ENCODE data around the gene ZBTB16. TPM values are rescaled to one million over a fixed set of nuclear protein-coding genes. Genes with fewer than 3 reads are reported as not detected.

The ZBTB16 gene
- polyA plus RNA-seq, 1 donor (not counting 4 experiments of a cell fraction or from before 2014, with no cell fraction given), result 0.18 TPM

DNA sequence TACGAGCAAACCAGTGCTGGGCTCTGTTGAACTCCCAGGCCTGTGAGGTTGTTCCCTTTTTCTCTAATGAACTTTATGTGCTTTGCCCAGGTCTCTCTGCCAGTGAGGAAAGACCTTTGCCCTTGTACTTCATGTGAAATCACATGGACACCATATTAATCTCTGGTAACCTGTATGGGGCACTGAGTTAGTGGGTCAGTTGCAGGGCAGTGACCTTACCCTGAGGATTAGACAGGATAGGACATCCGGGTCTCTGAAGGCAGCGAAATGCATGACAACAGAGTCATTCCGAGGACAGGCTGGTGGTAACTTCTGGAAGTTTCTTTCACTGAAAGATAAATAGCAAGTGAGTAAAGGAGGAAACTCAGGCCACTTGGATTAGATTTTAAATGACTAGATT lies 93.7 kb downstream of the ZBTB16 start:
- TF ChIP-seq CTCF (optimal IDR thresholded peaks at IDR 0.05 in 1 of 3, IDR thresholded peaks at IDR 0.05 in 1 of 3, conservative IDR thresholded peaks at IDR 0.05 in 1 of 3; ENCODE audit: extremely low read depth in 1 of 3, insufficient read depth in 2 of 3, low read length in 3 of 3) (no peak), EZH2 (IDR thresholded peaks at IDR 0.05; ENCODE audit: low read length) (no peak)
- Histone ChIP-seq H3K9me3 (ENCODE audit: control insufficient read depth, low read depth, low read length) (no peaks in the 10 kb centered on the region), H3K36me3 (ENCODE audit: control insufficient read depth in 2 of 2, extremely low read depth in 1 of 2, insufficient read depth in 2 of 2, low read length in 2 of 2) (no peaks in the 10 kb centered on the region), H2AFZ (ENCODE audit: control insufficient read depth, low read length) (no peak overlapping the region), H3K79me2 (ENCODE audit: control insufficient read depth, insufficient read depth, low read length) (no peaks in the 10 kb centered on the region), H3K4me1 (ENCODE audit: control insufficient read depth, extremely low read depth, insufficient read depth, low read length) (peaks cover 10% of the 10 kb centered on the region), H4K20me1 (ENCODE audit: control insufficient read depth, extremely low read depth, insufficient read depth, low read length) (no peaks in the 10 kb centered on the region), H3K27me3 (ENCODE audit: control insufficient read depth, extremely low read depth, insufficient read depth, low read length) (peaks cover 40% of the 10 kb centered on the region), H3K4me3 (ENCODE audit: control insufficient read depth in 2 of 3, extremely low read depth in 1 of 3, insufficient read depth in 2 of 3, low read depth in 1 of 3, low read length in 3 of 3) (no peak overlapping the region), H3K9ac (ENCODE audit: control insufficient read depth, extremely low read depth, insufficient read depth, low read length) (no peak overlapping the region), H3K9me1 (ENCODE audit: control insufficient read depth, extremely low read depth, insufficient read depth, low read length) (no peaks in the 10 kb centered on the region), H3K4me2 (ENCODE audit: control insufficient read depth, extremely low read depth, insufficient read depth, low read depth, low read length) (no peak overlapping the region), H3K27ac (ENCODE audit: control insufficient read depth, insufficient read depth, low read length) (no peak overlapping the region)
- FAIRE-seq (no peak), DNase-seq (ENCODE audit: low read depth, low spot score) (no peak)
- dilution Hi-C loops (cut with MboI; ENCODE audit: extremely low pct_ligation_motif_present, low sequenced_read_pairs), result no loop called here

- Histone ChIP-seq H2AFZ (ENCODE audit: control insufficient read depth, low read length) (no peak overlapping the region), H3K4me1 (ENCODE audit: control insufficient read depth, extremely low read depth, insufficient read depth, low read length) (peaks cover 15% of the 10 kb centered on the region), H3K36me3 (ENCODE audit: control insufficient read depth in 2 of 2, extremely low read depth in 1 of 2, insufficient read depth in 2 of 2, low read length in 2 of 2) (no peaks in the 10 kb centered on the region), H3K27me3 (ENCODE audit: control insufficient read depth, extremely low read depth, insufficient read depth, low read length) (peaks cover 47% of the 10 kb centered on the region), H3K9me1 (ENCODE audit: control insufficient read depth, extremely low read depth, insufficient read depth, low read length) (no peaks in the 10 kb centered on the region), H3K27ac (ENCODE audit: control insufficient read depth, insufficient read depth, low read length) (no peak overlapping the region), H3K9me3 (ENCODE audit: control insufficient read depth, low read depth, low read length) (no peaks in the 10 kb centered on the region), H3K4me2 (ENCODE audit: control insufficient read depth, extremely low read depth, insufficient read depth, low read depth, low read length) (no peak overlapping the region), H3K9ac (ENCODE audit: control insufficient read depth, extremely low read depth, insufficient read depth, low read length) (no peak overlapping the region), H3K79me2 (ENCODE audit: control insufficient read depth, insufficient read depth, low read length) (no peaks in the 10 kb centered on the region), H4K20me1 (ENCODE audit: control insufficient read depth, extremely low read depth, insufficient read depth, low read length) (no peaks in the 10 kb centered on the region), H3K4me3 (ENCODE audit: control insufficient read depth in 2 of 3, extremely low read depth in 1 of 3, insufficient read depth in 2 of 3, low read depth in 1 of 3, low read length in 3 of 3) (no peak overlapping the region)
- TF ChIP-seq EZH2 (IDR thresholded peaks at IDR 0.05; ENCODE audit: low read length) (no peak), CTCF (optimal IDR thresholded peaks at IDR 0.05 in 1 of 3, IDR thresholded peaks at IDR 0.05 in 1 of 3, conservative IDR thresholded peaks at IDR 0.05 in 1 of 3; ENCODE audit: extremely low read depth in 1 of 3, insufficient read depth in 2 of 3, low read length in 3 of 3) (no peak)
- DNase-seq (ENCODE audit: low read depth, low spot score) (no peak), FAIRE-seq (no peak)
- dilution Hi-C loops (cut with MboI; ENCODE audit: extremely low pct_ligation_motif_present, low sequenced_read_pairs), result no loop called here
Observed at GRCh38 chr11:114154271-114155047, 94.9 kb downstream of the ZBTB16 start.
